ENCODE measurements around the gene TM9SF3. TPM values are rescaled to one million over a fixed set of nuclear protein-coding genes. Genes with fewer than 3 reads are reported as not detected.
"Not testable (repeated sequence)": the region's sequence is repeated elsewhere in the genome, so short reads cannot be mapped to it uniquely, and the experiment has no call there.

TM9SF3 gene
- total and polyA plus RNA-seq, 8 donors, result 128 to 161 (median 152) TPM

GRCh38 chr10:96560966-96561887, 25.6 kb downstream of the TM9SF3 start:
- ATAC-seq (no peak), DNase-seq (no peak)
- intact Hi-C loops (cut with DNase I), result no loop called here
- H3K27me3 ChIP-seq, result no peaks in the 10 kb centered on the region
- no peaks in the 10 kb centered on the region for H3K9me3 ChIP-seq
- TF ChIP-seq, protein P1, sequence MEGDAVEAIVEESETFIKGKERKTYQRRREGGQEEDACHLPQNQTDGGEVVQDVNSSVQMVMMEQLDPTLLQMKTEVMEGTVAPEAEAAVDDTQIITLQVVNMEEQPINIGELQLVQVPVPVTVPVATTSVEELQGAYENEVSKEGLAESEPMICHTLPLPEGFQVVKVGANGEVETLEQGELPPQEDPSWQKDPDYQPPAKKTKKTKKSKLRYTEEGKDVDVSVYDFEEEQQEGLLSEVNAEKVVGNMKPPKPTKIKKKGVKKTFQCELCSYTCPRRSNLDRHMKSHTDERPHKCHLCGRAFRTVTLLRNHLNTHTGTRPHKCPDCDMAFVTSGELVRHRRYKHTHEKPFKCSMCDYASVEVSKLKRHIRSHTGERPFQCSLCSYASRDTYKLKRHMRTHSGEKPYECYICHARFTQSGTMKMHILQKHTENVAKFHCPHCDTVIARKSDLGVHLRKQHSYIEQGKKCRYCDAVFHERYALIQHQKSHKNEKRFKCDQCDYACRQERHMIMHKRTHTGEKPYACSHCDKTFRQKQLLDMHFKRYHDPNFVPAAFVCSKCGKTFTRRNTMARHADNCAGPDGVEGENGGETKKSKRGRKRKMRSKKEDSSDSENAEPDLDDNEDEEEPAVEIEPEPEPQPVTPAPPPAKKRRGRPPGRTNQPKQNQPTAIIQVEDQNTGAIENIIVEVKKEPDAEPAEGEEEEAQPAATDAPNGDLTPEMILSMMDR (IDR thresholded peaks at IDR 0.05), result no peak
- H3K4me1 ChIP-seq, result no peaks in the 10 kb centered on the region
- no peak overlapping the region for H3K27ac ChIP-seq
- H3K4me3 ChIP-seq, result no peak overlapping the region
- peaks cover 0 to 75% of the 10 kb centered on the region in 2 donors for H3K36me3 ChIP-seq

DNA sequence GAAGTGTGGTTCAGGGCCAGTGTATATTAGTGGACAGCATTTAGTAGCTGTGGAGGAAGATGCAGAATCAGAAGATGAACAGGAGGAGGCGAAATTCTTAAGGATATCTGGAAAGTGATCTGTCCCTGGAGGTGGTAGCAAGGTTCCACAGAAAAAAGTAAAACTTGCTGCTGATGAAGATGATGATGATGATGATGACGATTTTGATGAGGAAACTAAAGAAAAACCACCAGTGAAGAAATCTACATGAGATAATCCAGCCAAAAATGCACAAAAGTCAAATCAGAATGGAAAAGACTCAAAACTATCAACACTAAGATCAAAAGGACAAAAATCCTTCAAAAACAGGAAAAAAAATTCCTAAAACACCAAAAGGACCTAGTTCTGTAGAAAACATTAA, 26.3 kb downstream of the TM9SF3 start:
- Histone ChIP-seq H3K9me3 (no peaks in the 10 kb centered on the region), H3K4me3 (no peak overlapping the region), H3K27ac (no peak overlapping the region), H3K36me3 (peaks cover 0 to 78% of the 10 kb centered on the region in 2 donors), H3K4me1 (no peaks in the 10 kb centered on the region), H3K27me3 (no peaks in the 10 kb centered on the region)
- DNase-seq, result no peak
- intact Hi-C loops (cut with DNase I), result no loop called here
- TF ChIP-seq, protein P1 (IDR thresholded peaks at IDR 0.05), result no peak
- ATAC-seq, result no peak

GRCh38 chr10:96556003-96556402, 30.8 kb downstream of the TM9SF3 start:
- intact Hi-C loops (cut with DNase I), result no loop called here
- Histone ChIP-seq H3K4me1 (no peaks in the 10 kb centered on the region), H3K4me3 (no peak overlapping the region), H3K27me3 (no peaks in the 10 kb centered on the region), H3K36me3 (peaks cover 0 to 86% of the 10 kb centered on the region in 2 donors), H3K9me3 (no peaks in the 10 kb centered on the region), H3K27ac (no peak overlapping the region)
- DNase-seq, result peak in 1 of 4 donors; percentile 26
- TF ChIP-seq, protein P1 (IDR thresholded peaks at IDR 0.05), result no peak
- ATAC-seq, result no peak

DNA sequence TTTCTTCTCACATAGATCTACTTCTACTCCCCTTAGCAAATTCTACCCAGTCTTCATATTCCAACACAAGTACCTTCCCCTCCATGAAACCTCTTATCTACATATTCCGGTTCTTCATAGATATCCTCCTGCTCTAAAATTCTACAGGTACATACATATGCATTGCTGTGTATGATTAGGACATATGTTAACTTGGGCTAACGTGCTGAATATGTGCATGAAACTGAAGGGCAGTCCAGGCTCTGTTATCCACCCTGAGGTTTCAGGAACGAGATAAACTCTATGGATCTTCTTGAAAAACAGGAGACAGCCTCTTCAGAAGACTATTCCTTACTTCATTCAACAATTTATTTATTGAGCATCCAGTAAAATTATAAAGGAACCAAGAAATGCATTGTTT, 31.5 kb downstream of the TM9SF3 start:
- intact Hi-C loops (cut with DNase I), result no loop called here
- DNase-seq, result no peak
- H3K36me3 ChIP-seq, result peaks cover 0 to 87% of the 10 kb centered on the region in 2 donors
- H3K9me3 ChIP-seq, result no peaks in the 10 kb centered on the region
- H3K4me3 ChIP-seq, result no peak overlapping the region
- no peaks in the 10 kb centered on the region for H3K27me3 ChIP-seq
- TF ChIP-seq, protein P1 (IDR thresholded peaks at IDR 0.05), result no peak
- no peak for ATAC-seq
- no peaks in the 10 kb centered on the region for H3K4me1 ChIP-seq
- H3K27ac ChIP-seq, result no peak overlapping the region

- no peak for DNase-seq
- Histone ChIP-seq H3K9me3 (no peaks in the 10 kb centered on the region), H3K4me1 (no peaks in the 10 kb centered on the region), H3K36me3 (peaks cover 0 to 88% of the 10 kb centered on the region in 2 donors), H3K4me3 (no peak overlapping the region), H3K27me3 (peaks cover 0 to 4% of the 10 kb centered on the region in 2 donors), H3K27ac (no peak overlapping the region)
- ATAC-seq, result no peak
- TF ChIP-seq, protein P1 (IDR thresholded peaks at IDR 0.05), result no peak
- intact Hi-C loops (cut with DNase I), result no loop called here
These were observed 38.2 kb downstream of the TM9SF3 start for GRCh38 chr10:96548589-96548988.

GRCh38 chr10:96545558-96545957, 41.3 kb downstream of the TM9SF3 start:
- peaks cover 0 to 89% of the 10 kb centered on the region in 2 donors for H3K36me3 ChIP-seq
- intact Hi-C loops (cut with DNase I); H3K27ac ChIP-seq; H3K4me1 ChIP-seq; H3K4me3 ChIP-seq; DNase-seq; ATAC-seq; H3K9me3 ChIP-seq; H3K27me3 ChIP-seq: not testable (repeated sequence)

Data from left lung (tissue), 10 donors.